GM12878 (cell line): ENCODE measurements around the gene IRF2.

Experiments
- NBN ChIP-seq: fragments of 450-650 bp; IDR thresholded peaks from 2 replicates; pipeline ENCODE4 v1.6.1; 2016
- RAD21 ChIP-seq: IDR thresholded peaks from 2 replicates; pipeline ENCODE4 v1.6.1; 2011; ENCODE audit warnings: mild to moderate bottlenecking, low read depth, low read length, moderate library complexity; ENCODE audit not compliant: insufficient read depth
- SREBF2 ChIP-seq: IDR thresholded peaks from 2 replicates; pipeline ENCODE4 v1.6.1; 2012; ENCODE audit warnings: mild to moderate bottlenecking, low read length
- TF ChIP-seq, protein P1 (sequence below), 3 experiments: IDR thresholded peaks in 2 of 3; conservative IDR thresholded peaks in 1 of 3; 2 replicates each; pipeline ENCODE4 v1.5.1; 2011; ENCODE audit warnings: low read depth in 3 of 3, low read length in 3 of 3, mild to moderate bottlenecking in 3 of 3, control low read depth in 2 of 3, moderate library complexity in 2 of 3, inconsistent platforms in 1 of 3, mixed read lengths in 1 of 3; ENCODE audit not compliant: control insufficient read depth in 2 of 3, insufficient read depth in 1 of 3; ENCODE audit errors: extremely low read depth in 1 of 3

GRCh38 chr4:184387351-184387750 is 87.0 kb downstream of the IRF2 start:
- peak; percentile 10; the same call in 1 of the 2 replicates for TF ChIP-seq RAD21
- TF ChIP-seq NBN: no peak
- no peak for TF ChIP-seq SREBF2
- TF ChIP-seq, protein P1, sequence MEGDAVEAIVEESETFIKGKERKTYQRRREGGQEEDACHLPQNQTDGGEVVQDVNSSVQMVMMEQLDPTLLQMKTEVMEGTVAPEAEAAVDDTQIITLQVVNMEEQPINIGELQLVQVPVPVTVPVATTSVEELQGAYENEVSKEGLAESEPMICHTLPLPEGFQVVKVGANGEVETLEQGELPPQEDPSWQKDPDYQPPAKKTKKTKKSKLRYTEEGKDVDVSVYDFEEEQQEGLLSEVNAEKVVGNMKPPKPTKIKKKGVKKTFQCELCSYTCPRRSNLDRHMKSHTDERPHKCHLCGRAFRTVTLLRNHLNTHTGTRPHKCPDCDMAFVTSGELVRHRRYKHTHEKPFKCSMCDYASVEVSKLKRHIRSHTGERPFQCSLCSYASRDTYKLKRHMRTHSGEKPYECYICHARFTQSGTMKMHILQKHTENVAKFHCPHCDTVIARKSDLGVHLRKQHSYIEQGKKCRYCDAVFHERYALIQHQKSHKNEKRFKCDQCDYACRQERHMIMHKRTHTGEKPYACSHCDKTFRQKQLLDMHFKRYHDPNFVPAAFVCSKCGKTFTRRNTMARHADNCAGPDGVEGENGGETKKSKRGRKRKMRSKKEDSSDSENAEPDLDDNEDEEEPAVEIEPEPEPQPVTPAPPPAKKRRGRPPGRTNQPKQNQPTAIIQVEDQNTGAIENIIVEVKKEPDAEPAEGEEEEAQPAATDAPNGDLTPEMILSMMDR (IDR thresholded peaks at IDR 0.05 in 2 of 3, conservative IDR thresholded peaks at IDR 0.05 in 1 of 3; ENCODE audit: control insufficient read depth in 2 of 3, extremely low read depth in 1 of 3, insufficient read depth in 1 of 3, low read depth in 3 of 3, low read length in 3 of 3): no peak
